WTC11 (cell line): Measurements from ENCODE around the gene CPEB4.

Experiments used
- CREB1 ChIP-seq: sonication (generic); formaldehyde crosslinking; IDR thresholded peaks from 2 replicates; pipeline ENCODE4 v1.8.0; 2023; ENCODE audit warnings: mild to moderate bottlenecking, missing genetic modification reagents
- CTCF ChIP-seq: fragments of 200-600 bp; IDR thresholded peaks from 2 replicates; pipeline ENCODE4 v1.8.0; 2022; ENCODE audit warnings: antibody characterized with exemption
- FOXJ3 ChIP-seq: sonication (generic); formaldehyde crosslinking; IDR thresholded peaks from 2 replicates; pipeline ENCODE4 v1.9.0; 2021; ENCODE audit warnings: missing genetic modification reagents, mild to moderate bottlenecking, borderline replicate concordance
- NFYB ChIP-seq: sonication (generic); formaldehyde crosslinking; conservative IDR thresholded peaks from 2 replicates; pipeline ENCODE4 v1.8.0; 2022; ENCODE audit warnings: low read depth, missing genetic modification reagents
- TEAD1 ChIP-seq: sonication (generic); formaldehyde crosslinking; IDR thresholded peaks from 2 replicates; pipeline ENCODE4 v1.8.0; 2022; ENCODE audit warnings: mild to moderate bottlenecking, missing genetic modification reagents
- TEAD4 ChIP-seq: sonication (generic); formaldehyde crosslinking; IDR thresholded peaks from 2 replicates; pipeline ENCODE4 v1.8.0; 2022; ENCODE audit warnings: mild to moderate bottlenecking, missing genetic modification reagents

GRCh38 chr5:173902334-173902733 lies 14.2 kb downstream of the CPEB4 start:
- no peak for TF ChIP-seq CTCF
- no peak for TF ChIP-seq TEAD1 (CRISPR knock-in tag)
- no peak for TF ChIP-seq FOXJ3 (CRISPR knock-in tag)
- TF ChIP-seq NFYB (CRISPR knock-in tag), result no peak
- TF ChIP-seq TEAD4, result no peak
- TF ChIP-seq CREB1 (CRISPR knock-in tag), result no peak
